NCI-H1436 (cell line): ENCODE results near the gene PLA2G6.

Experiments used
- DNase-seq: peaks from one replicate; lab custom pipeline; 2025; lab: John Stamatoyannopoulos, UW

PLA2G6 gene, protein sequence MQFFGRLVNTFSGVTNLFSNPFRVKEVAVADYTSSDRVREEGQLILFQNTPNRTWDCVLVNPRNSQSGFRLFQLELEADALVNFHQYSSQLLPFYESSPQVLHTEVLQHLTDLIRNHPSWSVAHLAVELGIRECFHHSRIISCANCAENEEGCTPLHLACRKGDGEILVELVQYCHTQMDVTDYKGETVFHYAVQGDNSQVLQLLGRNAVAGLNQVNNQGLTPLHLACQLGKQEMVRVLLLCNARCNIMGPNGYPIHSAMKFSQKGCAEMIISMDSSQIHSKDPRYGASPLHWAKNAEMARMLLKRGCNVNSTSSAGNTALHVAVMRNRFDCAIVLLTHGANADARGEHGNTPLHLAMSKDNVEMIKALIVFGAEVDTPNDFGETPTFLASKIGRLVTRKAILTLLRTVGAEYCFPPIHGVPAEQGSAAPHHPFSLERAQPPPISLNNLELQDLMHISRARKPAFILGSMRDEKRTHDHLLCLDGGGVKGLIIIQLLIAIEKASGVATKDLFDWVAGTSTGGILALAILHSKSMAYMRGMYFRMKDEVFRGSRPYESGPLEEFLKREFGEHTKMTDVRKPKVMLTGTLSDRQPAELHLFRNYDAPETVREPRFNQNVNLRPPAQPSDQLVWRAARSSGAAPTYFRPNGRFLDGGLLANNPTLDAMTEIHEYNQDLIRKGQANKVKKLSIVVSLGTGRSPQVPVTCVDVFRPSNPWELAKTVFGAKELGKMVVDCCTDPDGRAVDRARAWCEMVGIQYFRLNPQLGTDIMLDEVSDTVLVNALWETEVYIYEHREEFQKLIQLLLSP

DNA sequence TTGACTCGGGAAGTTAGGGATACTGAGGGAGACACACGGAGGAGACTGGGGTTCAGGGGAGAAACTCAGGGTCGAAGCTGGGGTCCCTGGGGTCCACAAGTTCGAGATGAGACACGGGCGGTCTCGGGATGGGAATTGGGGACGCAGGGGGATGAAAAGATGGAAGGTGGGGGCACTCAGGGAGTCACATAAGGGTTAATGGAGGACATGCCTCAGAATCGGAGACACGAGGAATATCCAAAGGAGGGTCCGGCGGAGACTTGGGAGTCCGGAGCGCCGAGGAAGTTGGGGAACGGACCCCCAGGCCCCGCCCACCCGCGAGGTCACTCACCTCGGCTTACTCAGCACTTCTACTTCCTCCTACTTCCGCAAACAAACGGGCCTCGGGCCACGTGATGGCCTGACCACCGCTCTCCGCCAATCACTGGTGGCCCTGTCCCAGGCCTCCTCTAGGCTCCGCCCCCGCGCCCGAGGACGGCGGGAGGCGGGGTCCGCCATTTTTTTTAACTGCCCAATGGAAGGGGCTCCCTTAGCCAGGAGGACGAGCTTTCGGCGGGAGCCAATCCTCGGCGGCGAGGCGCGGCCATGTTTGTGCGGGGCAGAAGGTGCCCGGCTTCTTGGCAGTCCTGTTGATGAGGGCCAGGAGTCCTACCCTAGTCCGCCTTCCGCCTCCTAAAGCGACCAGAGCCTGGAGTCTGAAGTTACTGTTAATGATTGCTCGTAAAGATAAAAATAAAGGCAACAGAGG is at the start of gene PLA2G6:
Gene PLA2G6 (minus strand): TSS at position 378 of the 748 bp plus-strand sequence. CDS start 12,404 bp downstream, outside the sequence.
- DNase-seq: peak; percentile 98

DNA sequence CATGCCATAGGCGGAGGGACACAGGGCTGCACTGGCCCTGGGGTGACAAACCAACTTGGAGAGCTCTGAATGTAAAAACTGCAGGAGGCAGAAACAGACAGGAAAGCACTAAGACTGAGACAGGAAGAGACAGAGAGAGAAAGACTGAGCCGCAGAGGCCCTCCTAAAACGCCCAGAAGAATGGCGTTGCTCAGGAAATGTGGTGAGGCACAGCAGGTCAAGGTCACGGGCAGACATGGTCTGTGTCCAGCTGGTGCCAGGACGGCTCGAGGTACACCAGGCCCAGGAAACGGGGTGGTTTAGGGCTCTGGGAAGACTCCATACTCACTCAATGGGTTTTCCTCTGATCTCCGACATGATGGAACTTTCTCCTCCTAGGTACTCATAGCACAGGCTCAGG is 49.3 kb upstream of the PLA2G6 start:
- no peak for DNase-seq

DNA sequence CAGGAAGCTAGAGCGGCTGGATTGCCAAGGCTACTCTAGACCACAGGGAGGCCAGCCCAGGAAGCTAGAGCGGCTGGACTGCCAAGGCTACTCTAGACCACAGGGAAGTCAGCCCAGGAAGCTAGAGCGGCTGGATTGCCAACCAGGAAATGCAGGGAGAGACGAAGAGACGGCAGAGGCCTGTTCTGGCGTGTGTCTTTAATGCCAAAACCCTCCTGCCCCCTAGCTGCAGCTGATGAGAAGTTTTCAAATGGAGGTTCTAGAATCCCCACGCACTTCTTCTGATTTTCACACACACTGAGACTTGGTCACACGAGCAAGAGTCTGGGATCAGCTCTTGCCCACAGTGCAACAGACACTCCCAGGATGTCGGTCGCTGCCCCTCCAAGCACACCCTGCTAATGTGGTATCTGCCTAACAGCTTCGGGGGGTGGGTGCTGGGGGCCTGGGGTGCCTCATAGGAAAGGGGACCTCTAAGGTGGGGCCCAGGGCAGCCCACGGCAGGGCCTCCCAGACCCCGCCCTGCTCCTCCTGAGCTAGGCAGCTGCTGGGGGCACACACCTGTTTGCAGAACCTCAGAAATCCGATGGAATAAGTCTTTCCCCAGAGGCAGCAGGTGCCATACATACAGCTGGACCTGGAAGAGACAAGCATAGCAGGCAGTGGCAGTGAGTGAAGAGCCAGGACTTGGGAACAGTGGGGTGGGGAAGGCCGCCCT is 48.6 kb upstream of the PLA2G6 start:
- DNase-seq: peak; percentile 39

DNA sequence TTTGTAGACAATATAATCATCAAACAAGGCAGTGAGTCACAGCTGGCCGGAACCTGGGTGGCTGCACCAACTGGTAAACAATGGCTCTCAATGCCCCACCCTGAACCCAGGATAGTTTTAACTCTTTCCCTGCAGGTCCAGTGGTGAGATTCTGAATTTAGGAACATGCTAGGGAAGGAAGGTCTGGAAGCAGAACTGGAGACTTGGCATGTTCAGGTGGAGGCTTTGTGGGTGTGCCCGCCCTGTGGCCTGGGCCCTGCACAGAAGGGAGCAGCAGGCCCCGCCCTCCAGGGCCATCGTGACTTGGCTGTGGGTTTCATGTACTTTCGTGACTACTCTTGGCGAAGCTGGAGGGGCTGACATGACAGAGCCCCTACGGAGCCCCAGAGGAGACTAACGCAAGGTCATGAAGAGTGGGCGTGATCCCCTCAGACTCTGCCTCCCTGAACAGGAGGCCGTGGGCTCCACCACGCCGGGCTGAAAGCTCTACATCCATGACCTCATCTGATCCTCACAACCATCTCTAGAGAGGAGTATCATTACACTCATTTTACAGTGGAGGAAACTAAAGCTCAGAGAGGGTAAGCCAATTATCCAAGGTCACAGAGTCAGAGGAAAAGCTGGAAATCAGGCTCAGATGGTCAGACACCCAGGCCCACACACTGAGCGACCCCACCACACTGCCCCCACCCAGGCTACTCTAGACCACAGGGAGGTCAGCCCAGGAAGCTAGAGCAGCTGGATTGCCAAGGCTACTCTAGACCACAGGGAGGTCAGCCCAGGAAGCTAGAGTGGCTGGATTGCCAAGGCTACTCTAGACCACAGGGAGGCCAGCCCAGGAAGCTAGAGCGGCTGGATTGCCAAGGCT is 47.5 kb upstream of the PLA2G6 start:
- no peak for DNase-seq

DNA sequence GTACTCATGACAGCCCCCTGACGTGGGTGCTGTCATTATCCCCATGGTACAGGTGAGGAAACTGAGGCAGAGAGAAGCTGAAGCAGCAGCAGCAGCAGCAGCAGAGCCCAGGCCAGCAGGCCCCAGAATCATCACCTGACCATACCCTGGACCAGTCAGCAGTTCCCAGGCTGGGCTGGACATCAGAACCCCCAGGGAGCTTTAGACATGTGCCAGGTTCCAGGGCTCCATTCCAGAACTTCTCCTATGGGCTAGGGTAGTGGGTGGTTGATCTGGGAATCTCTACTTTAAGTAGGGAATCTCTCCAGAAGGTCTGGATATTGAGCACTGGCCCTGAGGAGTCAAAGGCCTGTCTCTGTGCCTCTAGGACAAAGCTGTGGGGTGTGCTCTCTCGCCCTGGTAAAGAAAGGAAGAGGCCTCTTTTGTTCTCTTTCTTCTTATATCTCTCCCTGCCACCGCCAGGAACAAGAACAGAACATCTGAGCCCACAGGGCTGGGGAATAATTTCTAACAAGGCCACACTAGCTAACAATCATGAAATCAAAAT is 46.8 kb upstream of the PLA2G6 start:
- DNase-seq: no peak

DNA sequence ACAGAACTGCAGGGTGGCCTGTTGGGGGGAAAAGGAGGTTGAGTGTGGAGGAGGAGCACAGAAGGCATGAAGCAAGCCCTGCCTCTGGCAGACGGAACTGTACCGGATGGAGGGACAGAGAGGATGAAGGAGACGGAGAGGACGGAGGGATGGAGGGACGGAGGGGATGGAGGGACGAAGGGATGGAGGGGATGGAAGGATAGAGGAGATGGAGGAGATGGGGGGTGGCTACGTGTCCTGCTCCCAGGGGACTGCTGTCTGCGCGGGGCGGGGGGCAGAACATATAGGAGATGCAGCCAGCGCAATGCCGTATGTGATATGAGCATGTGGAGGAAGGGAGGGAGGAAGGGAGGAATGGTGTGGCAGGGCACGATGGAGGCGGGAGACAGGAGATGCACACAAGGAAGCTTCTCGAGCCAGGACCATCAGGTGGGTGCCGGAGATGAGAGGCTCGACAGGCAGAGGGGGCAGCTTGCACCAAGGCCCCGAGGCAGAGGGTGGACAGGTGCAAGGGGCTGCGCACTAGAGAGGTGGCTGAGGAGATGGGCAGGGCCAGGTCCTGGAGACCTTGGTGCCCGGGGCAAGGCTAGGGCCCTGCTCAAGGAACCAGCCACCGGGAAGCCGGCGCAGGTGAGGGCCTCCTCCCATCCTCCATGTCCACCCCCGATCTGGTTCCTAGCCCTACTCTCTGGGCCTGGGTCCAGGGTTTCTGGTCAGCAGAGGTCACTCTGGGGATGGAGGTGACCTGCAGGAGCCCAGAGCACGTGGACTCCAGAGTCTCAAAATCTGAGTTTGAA is 45.4 kb upstream of the PLA2G6 start:
- no peak for DNase-seq

DNA sequence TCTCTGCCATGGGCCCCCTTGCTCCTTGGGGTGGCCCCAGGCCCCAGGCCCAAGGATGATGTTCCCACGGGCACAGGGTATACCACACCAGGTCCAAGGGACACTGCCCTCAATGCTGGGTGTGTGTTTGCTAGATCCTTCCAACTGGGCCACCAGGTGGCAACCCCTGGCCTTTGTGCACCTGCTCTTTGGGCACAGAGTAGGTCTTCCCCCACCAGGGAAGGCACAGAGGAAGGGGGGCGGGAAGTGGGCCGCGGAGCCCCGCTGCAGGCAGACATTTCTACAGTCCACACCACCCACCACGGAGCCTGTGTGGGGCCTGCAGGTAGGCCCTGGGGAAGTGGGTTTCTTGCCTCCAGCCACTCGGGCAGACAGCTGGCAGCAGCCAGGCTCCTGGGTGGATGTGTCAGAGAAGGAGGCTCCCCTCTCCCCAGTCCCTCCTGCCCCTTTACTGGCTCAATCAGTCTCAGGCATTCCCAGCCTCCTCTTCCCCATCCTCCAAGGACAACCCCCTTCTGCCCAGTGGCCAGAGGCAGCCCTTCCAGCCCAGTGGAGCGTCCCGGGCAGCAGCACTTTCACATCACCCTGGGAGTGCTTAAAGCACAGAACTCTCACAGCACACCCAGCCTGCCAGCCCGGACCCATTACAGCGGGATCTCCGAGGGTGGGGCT is 41.8 kb upstream of the PLA2G6 start:
- no peak for DNase-seq

DNA sequence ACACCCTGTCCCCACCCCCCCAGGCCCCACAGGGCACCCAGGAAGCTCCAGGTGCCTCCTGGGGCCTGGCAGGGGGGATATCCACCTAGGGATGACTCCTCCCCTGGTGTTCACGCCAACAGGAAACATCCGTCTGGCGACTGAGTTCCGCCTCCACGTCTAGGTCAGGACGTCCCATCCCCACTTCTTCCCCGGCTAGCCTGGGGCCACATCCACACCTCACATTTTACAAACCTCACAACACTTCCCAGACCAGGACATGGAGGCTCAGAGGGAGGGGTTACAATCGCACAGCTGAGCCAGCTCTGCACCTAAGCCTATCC is 41.1 kb upstream of the PLA2G6 start:
- DNase-seq: no peak

DNA sequence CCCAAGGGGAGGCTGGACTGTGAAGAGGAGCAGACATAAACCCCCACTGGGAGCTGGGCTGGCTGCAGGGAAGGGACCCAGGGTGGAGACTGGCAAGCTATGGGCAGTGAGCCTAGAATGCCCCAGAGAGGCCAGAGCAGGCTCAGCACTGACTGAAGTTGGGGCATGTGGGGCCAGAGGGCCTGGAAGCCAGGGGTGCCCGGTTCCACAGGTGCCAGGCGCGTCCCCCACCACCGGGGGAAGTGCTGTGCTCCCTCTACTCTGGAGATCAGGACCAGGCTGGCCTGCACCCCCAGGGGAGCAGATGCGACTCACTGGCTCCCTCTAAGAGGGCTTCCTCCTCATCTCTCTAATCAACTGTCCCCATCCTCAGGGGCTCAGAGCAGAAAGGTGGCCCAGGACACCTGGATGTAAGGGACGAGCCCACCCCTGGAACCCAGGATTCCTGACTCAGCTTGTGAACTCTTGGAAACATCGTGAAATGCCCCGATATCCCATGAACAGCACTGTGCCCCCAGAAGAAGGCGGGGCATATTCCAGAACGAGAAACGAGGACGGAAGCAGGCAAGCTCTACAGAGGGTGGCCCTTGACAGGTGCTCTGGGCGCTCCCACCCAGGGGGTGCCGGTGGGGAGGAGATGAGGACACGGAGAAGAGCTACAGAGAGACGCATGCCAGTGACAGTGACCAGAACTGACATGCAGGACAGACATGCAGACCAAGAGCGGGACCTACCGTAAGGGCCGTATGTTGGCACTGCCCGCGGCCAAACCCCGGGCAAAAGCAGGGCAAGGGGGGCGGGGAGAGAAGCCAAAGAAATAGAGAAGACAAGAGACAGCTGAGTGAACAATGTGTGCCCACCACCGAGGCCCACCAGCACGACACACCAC is 40.5 kb upstream of the PLA2G6 start:
- DNase-seq: no peak

DNA sequence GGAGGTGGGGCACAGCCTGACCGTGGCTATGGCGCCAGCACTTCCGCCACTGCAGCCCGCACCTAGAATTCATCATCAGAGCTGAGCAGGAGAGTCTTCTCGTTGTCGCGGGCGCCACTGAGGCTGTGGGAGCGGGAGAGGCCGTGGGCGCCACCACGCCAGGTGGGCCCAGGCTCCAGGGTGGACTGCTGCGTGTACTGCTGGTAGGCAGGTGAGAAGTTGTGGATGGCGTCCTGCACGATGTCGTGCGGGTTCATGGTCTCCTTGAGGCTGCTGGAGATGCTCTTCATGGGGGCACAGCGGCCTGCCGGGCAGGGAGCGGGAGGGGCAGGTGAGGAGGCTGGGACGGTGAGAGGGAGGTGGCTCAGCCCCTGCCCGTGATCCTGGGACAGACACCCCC is 39.8 kb upstream of the PLA2G6 start:
- DNase-seq: no peak

DNA sequence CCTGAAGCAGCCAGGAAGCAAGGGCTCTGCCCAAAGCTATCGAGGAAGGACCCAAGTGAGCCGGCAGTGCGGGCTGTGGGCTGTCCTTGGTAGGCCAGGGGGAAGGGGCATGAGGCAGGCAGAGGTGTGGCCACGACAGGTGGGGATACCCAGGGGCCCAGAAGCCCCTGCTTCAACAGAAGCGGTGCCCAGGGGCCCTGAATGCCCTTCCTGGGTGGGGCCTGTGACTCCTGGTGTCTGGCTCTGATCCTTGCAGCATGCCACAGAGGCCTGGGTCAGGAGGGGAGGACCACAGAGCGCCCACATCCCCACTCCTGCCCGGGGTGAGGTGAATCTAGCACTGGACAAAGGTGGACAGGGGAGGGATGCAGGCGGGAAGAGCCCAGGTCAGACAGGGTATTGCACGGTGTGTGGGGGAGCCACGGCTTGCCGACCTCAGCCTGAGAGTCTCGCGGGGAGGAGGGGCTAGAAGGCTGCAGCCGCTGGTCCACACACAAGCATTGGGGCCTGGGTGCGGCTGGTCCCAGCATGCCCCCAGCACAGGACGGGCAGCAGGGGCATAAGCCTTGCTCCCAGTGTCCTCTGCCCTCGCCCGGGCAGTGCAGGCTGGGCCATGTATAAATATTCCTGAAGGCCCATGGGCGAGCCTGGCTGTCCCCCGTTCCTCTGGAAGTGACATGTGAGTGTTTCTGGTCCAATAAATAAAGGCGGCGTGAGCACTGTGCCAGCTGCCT is 39.2 kb upstream of the PLA2G6 start:
- no peak for DNase-seq

DNA sequence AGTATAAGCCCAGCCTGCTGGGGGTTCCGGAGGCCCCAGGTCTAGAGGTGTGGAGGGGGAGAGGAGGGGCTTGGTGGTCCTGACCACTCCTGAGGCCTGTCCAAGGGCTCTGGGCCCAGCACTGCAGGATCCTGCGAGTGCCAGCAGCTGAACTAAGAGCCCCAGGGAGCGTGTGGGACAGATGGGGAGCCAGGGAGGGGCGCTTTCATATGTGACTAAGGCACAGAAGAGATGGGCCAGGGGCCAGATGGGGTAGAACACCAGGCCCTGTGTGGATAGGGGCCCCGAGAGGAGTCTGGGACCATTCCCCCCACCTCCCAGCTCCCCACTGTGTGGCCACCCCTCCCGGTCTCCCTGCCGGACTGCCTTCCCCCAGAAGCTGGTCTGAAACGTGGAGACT is 38.5 kb upstream of the PLA2G6 start:
- DNase-seq: no peak

DNA sequence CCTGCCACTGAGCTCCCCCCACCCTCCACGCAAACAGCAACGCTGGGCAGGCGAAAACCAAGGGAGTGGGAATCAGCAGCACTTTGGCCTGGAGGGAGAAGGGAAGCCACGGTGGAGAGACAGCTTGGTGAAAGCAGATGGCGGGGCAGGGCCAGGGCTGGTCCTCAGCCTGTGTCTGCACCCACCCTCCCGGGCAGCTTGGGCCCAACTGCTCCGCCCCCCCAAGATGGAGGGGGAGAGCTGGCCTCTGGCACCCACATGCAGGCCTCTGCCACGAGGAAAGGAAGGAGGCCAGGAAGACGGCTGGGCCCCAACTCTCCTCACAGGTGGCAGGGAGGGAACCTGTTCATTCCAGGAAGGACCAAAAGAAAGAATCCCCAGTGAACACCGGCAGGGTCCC is 38.0 kb upstream of the PLA2G6 start:
- no peak for DNase-seq

DNA sequence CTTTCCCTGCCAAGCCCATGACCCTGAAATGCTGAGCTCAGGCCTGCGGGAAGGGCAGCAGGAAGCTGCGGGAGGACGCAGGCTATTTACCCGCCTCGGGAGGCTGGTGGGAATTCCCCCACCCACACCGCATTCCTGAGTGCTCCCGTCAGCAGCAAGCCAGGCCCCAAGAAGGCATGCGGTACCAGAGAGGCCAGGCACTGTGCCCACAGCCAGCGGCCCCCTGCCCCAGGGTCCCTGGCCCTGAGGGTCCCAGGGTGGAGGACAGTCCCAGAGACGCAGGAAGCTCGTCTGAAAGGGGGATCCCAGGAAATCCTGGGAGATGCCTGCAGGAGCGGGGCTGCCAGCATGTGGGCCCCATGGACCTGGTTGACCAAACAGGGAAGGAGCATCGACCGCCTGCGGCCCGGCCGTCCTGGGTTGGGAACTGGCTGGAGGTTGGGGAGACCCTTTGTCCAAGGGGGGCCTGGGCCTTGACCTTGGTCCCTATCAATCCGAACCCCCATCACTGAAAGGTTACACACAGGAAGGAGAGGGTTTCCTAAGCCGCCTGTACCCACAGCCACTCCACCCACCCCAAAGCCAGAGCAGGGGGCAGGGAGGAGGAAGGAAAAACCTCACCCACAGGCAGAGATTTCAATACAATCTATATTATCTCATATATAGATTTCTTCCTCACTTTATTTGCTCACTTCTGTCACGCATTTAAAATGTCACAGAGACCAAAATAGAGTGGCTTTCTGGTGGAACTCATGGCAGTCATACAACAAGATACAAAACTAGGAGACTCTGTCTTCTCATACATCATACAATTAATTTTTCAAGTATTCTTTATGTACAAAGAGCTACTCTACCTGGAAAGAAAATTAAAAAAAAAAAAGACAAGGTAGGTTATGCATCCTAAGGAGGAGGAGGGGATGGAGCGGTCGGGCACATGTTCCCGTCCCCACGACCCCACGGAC is 37.3 kb upstream of the PLA2G6 start:
- DNase-seq: no peak

DNA sequence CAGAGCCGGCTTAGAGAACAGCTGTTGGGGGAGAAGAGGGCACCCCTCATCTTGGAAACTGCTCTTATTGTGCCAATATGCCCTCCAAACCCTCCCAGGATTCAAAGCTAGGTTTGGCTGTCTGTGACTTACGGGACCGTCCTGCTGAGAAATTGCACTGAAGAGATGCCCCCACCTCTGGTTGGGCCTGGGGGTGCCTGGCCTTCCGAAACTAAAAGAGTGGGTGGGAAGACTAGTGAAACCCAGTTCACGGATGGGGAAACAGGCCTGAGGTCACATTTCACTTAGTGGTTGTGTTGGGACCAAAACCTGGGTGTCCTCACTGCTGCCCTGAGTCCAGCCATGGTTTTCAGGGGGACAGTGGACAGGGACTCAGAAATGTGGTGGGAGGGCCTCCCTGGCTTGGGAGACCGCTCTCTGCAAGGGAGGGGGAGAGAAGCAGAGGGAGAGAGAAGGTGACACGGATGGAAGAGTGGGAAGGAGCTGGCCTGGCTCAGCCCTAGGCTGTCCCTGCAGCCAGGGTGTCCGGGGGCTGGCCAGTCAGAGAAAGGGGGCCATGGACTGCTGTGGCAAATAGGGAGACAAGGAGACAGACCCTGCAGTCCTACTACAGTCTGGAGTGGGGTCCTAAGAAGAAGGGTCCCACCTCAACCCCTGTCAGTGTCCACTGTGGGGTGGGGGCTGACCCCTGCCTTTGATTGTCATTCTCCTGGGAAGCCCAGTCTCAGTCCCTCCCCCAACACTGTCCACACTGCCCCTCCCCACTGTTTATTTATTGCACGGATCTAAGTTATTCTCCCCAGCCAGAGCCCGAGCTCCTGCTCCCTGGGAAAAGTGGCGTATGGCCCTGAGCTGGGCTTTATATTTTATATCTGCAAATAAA is 33.8 kb upstream of the PLA2G6 start:
- no peak for DNase-seq
